HCT116 (cell line): ENCODE results near the gene ACTL7A. TPM values are rescaled to one million over a fixed set of nuclear protein-coding genes. Genes with fewer than 3 reads are reported as not detected.

ENCODE experiments used
- ATAC-seq: fragments of 200-7000 bp; cut with Tn5 transposase; 2 replicates; pipeline ENCODE4 v1.9.1; 2020; ENCODE audit warnings: mild to moderate bottlenecking, moderate library complexity
- BruUV-seq: library from RNA; stranded (reverse); fragments of 400-500 nt; replicated peaks from 2 replicates; lab custom pipeline; 2021; lab: Mats Ljungman, UMichigan
- CTCF ChIA-PET: fragments of 300-600 bp; sonication (Branson Sonifier 250); formaldehyde crosslinking; loops from one replicate; lab custom pipeline; 2021; ENCODE audit warnings: antibody characterized with exemption; lab: Charles Lee
- POLR2A ChIA-PET: fragments of 300-600, 350-600 bp; sonication (Branson Sonifier 250); formaldehyde crosslinking; loops from one replicate; lab custom pipeline; 2021; ENCODE audit warnings: antibody characterized with exemption; lab: Charles Lee
- RAD21 ChIA-PET, 2 experiments: fragments of 300-600 bp; sonication (Branson Sonifier 250); formaldehyde crosslinking; loops; one replicate each; lab custom pipeline; 2023; ENCODE audit warnings: low total read pairs in 2 of 2; ENCODE audit not compliant: uncharacterized antibody in 2 of 2, unreplicated experiment in 2 of 2, low non-redundant PET in 1 of 2; lab: Charles Lee
- DNase-seq: peaks from one replicate; pipeline ENCODE4 v3.0.0-alpha.2; 2010; ENCODE audit warnings: low read depth, low spot score
- H2AFZ ChIP-seq: fragments of 200-600 bp; shearing (Covaris generic), sonication (generic); 2 replicates; pipeline ENCODE4 v1.6.1; 2017; ENCODE audit warnings: low read depth, mixed run types, mixed read lengths, antibody characterized with exemption, low read length; ENCODE audit not compliant: poor library complexity, severe bottlenecking
- H3K27ac ChIP-seq: 2 replicates; pipeline ENCODE4 v1.5.1; 2012; ENCODE audit warnings: low read depth, low read length
- H3K27me3 ChIP-seq: fragments of 200-600 bp; sonication (generic); 2 replicates; pipeline ENCODE4 v1.6.1; 2016; ENCODE audit warnings: mixed run types, low read length, mixed read lengths; ENCODE audit not compliant: insufficient read depth
- H3K36me3 ChIP-seq, 2 experiments: fragments of 200-500 bp in 1 of 2; fragments of 200-600 bp in 1 of 2; sonication (Bioruptor generic) in 1 of 2; sonication (generic) in 1 of 2; 2 replicates each; pipeline versions ENCODE4 v1.5.1 to v1.6.1; 2014 to 2016; ENCODE audit warnings: low read length in 2 of 2, inconsistent platforms in 1 of 2, mixed read lengths in 1 of 2, mixed run types in 1 of 2; ENCODE audit not compliant: insufficient read depth in 2 of 2, control insufficient read depth in 1 of 2
- H3K4me1 ChIP-seq, 2 experiments: fragments of 200-600 bp in 1 of 2; sonication (generic) in 1 of 2; 2 replicates each; pipeline versions ENCODE4 v1.5.1 to v1.6.1; 2012 to 2017; ENCODE audit warnings: low read length in 2 of 2, inconsistent platforms in 1 of 2, mild to moderate bottlenecking in 1 of 2, mixed read lengths in 1 of 2, mixed run types in 1 of 2, moderate library complexity in 1 of 2; ENCODE audit not compliant: insufficient read depth in 2 of 2, control insufficient read depth in 1 of 2
- H3K4me2 ChIP-seq: fragments of 200-600 bp; sonication (generic); 2 replicates; pipeline ENCODE4 v1.6.1; 2017; ENCODE audit warnings: mixed run types, low read length, mixed read lengths
- H3K4me3 ChIP-seq, 2 experiments: fragments of 200-600 bp in 1 of 2; sonication (generic) in 1 of 2; replicated peaks in 1 of 2; 2 replicates each; pipeline ENCODE4 v1.5.1; 2011 to 2016; ENCODE audit warnings: low read length in 2 of 2, control low read depth in 1 of 2, low read depth in 1 of 2, mild to moderate bottlenecking in 1 of 2, mixed read lengths in 1 of 2, mixed run types in 1 of 2
- H3K79me2 ChIP-seq: fragments of 200-600 bp; sonication (generic); 2 replicates; pipeline ENCODE4 v1.6.1; 2017; ENCODE audit warnings: mild to moderate bottlenecking, mixed run types, low read length, moderate library complexity, mixed read lengths; ENCODE audit not compliant: insufficient read depth
- H3K9ac ChIP-seq: fragments of 200-600 bp; sonication (generic); 2 replicates; pipeline ENCODE4 v1.6.1; 2016; ENCODE audit warnings: low read length, mixed read lengths
- H3K9me2 ChIP-seq: fragments of 200-600 bp; sonication (generic), shearing (Covaris generic); 2 replicates; pipeline ENCODE4 v1.6.1; 2017; ENCODE audit warnings: mixed run types, mild to moderate bottlenecking, moderate library complexity; ENCODE audit not compliant: insufficient read depth
- H3K9me3 ChIP-seq, 2 experiments: fragments of 200-500 bp in 1 of 2; fragments of 200-600 bp in 1 of 2; sonication (Bioruptor generic) in 1 of 2; sonication (generic) in 1 of 2; 2 replicates each; pipeline ENCODE4 v1.6.1; 2014 to 2017; ENCODE audit warnings: low read length in 2 of 2, mixed read lengths in 2 of 2, inconsistent platforms in 1 of 2, low read depth in 1 of 2, mild to moderate bottlenecking in 1 of 2, mixed run types in 1 of 2, moderate library complexity in 1 of 2; ENCODE audit not compliant: control insufficient read depth in 1 of 2, insufficient read depth in 1 of 2
- H4K20me1 ChIP-seq: fragments of 200-600 bp; sonication (generic), shearing (Covaris generic); 2 replicates; pipeline ENCODE4 v1.6.1; 2017; ENCODE audit warnings: mixed run types, mild to moderate bottlenecking, moderate library complexity; ENCODE audit not compliant: insufficient read depth
- ATF3 ChIP-seq: IDR thresholded peaks from 2 replicates; pipeline ENCODE4 v1.6.1; 2012
- CBX3 ChIP-seq: IDR thresholded peaks from 2 replicates; pipeline ENCODE4 v1.6.1; 2012; ENCODE audit warnings: low read depth
- CEBPB ChIP-seq: IDR thresholded peaks from 2 replicates; pipeline ENCODE4 v1.6.1; 2012; ENCODE audit warnings: low read depth
- CTCF ChIP-seq, 3 experiments: fragments of 200-600 bp in 1 of 3; sonication (generic) in 1 of 3; IDR thresholded peaks in 2 of 3; conservative IDR thresholded peaks in 1 of 3; 2 replicates each; pipeline ENCODE4 v1.5.1; 2012 to 2017; ENCODE audit warnings: low read depth in 2 of 3, low read length in 2 of 3, antibody characterized with exemption in 1 of 3, borderline replicate concordance in 1 of 3, control low read depth in 1 of 3, mild to moderate bottlenecking in 1 of 3, mixed read lengths in 1 of 3, mixed run types in 1 of 3, moderate library complexity in 1 of 3; ENCODE audit not compliant: insufficient read depth in 1 of 3
- EGR1 ChIP-seq: IDR thresholded peaks from 2 replicates; pipeline ENCODE4 v1.6.1; 2012; ENCODE audit warnings: low read depth
- ELF1 ChIP-seq: IDR thresholded peaks from 2 replicates; pipeline ENCODE4 v1.6.1; 2012; ENCODE audit warnings: low read depth, borderline replicate concordance
- EZH2 ChIP-seq: fragments of 200-600 bp; sonication (generic); IDR thresholded peaks from 2 replicates; pipeline ENCODE4 v1.6.1; 2017; ENCODE audit warnings: antibody characterized with exemption, mixed run types
- EZH2phosphoT487 ChIP-seq: fragments of 200-600 bp; IDR thresholded peaks from 2 replicates; pipeline ENCODE4 v1.6.1; 2018; ENCODE audit warnings: antibody characterized with exemption, borderline replicate concordance
- FOSL1 ChIP-seq: IDR thresholded peaks from 2 replicates; pipeline ENCODE4 v1.6.1; 2012; ENCODE audit warnings: low read depth
- JUND ChIP-seq: IDR thresholded peaks from 2 replicates; pipeline ENCODE4 v1.6.1; 2012
- POLR2A ChIP-seq: IDR thresholded peaks from 2 replicates; pipeline ENCODE4 v1.7.0; 2011; ENCODE audit warnings: borderline replicate concordance; ENCODE audit not compliant: insufficient read depth, insufficient read length; ENCODE audit errors: extremely low read depth
- POLR2AphosphoS5 ChIP-seq: IDR thresholded peaks from 2 replicates; pipeline ENCODE4 v1.6.1; 2011; ENCODE audit warnings: mild to moderate bottlenecking, low read depth, low read length, moderate library complexity
- RAD21 ChIP-seq: IDR thresholded peaks from 2 replicates; pipeline ENCODE4 v1.6.1; 2012; ENCODE audit warnings: low read depth, mild to moderate bottlenecking
- SIN3A ChIP-seq: IDR thresholded peaks from 2 replicates; pipeline ENCODE4 v1.6.1; 2012; ENCODE audit warnings: low read depth
- SP1 ChIP-seq: IDR thresholded peaks from 2 replicates; pipeline ENCODE4 v1.6.1; 2012; ENCODE audit warnings: low read depth
- SRF ChIP-seq: IDR thresholded peaks from 2 replicates; pipeline ENCODE4 v1.6.1; 2012; ENCODE audit warnings: low read depth
- TCF7L2 ChIP-seq: IDR thresholded peaks from 2 replicates; pipeline ENCODE4 v1.7.0; 2011; ENCODE audit warnings: borderline replicate concordance, inconsistent platforms; ENCODE audit not compliant: insufficient read depth, insufficient read length; ENCODE audit errors: extremely low read depth
- ZBTB33 ChIP-seq: IDR thresholded peaks from 2 replicates; pipeline ENCODE4 v1.6.1; 2011; ENCODE audit warnings: mild to moderate bottlenecking, low read length, moderate library complexity; ENCODE audit not compliant: insufficient replicate concordance; ENCODE audit errors: extremely low read depth
- ZFX ChIP-seq: fragments of 450-650 bp; IDR thresholded peaks from 2 replicates; pipeline ENCODE4 v1.6.1; 2017
- ZNF274 ChIP-seq: fragments of 200-500 bp; sonication (Bioruptor generic); IDR thresholded peaks from 2 replicates; pipeline ENCODE4 v1.6.1; 2014; ENCODE audit warnings: mild to moderate bottlenecking, low read depth, low read length, inconsistent platforms
- intact Hi-C: fragments of 100-400 bp; cut with micrococcal nuclease; formaldehyde crosslinking; loops from 2 replicates; pipeline ENCODE4 v1.10.0; 2022
- total RNA-seq: library from RNA; stranded (reverse); gene quantifications from one replicate; pipeline ENCODE4 v1.2.1, GENCODE V29; 2021; ENCODE audit not compliant: unreplicated experiment

ACTL7A gene
- total RNA-seq, 1 experiment from 2014 or later, result not detected

GRCh38 chr9:108832179-108832500 lies 29.9 kb upstream of the ACTL7A start:
- Histone ChIP-seq H3K9ac (no peak overlapping the region), H3K79me2 (no peaks in the 10 kb centered on the region), H3K27ac (no peak overlapping the region), H2AFZ (no peak overlapping the region), H4K20me1 (no peaks in the 10 kb centered on the region), H3K27me3 (no peaks in the 10 kb centered on the region), H3K36me3 (no peaks in the 10 kb centered on the region), H3K4me3 (no peak overlapping the region), H3K4me1 (peaks cover 0 to 6% of the 10 kb centered on the region in 2 experiments; a peak in 1 of 4 replicates), H3K9me2 (no peaks in the 10 kb centered on the region), H3K9me3 (no peaks in the 10 kb centered on the region), H3K4me2 (no peak overlapping the region)
- no peak for DNase-seq
- TF ChIP-seq CTCF (IDR thresholded peaks at IDR 0.05 in 2 of 3, conservative IDR thresholded peaks at IDR 0.05 in 1 of 3; ENCODE audit: borderline replicate concordance in 1 of 3, insufficient read depth in 1 of 3, low read depth in 2 of 3, low read length in 2 of 3) (no peak), POLR2A (no peak), SP1 (no peak), TCF7L2 (no peak), EGR1 (no peak), ZBTB33 (no peak), FOSL1 (no peak), EZH2phosphoT487 (no peak), POLR2AphosphoS5 (no peak), ELF1 (no peak), ZFX (no peak), SIN3A (no peak), SRF (no peak), ATF3 (no peak), EZH2 (no peak), ZNF274 (no peak), CBX3 (no peak), CEBPB (no peak), JUND (no peak), RAD21 (no peak)
- ChIA-PET CTCF (no interaction called here), RAD21 (no interaction called here), POLR2A (no interaction called here)
- BruUV-seq, result no TSS peak
- intact Hi-C loops, result no loop called here
- no peak for ATAC-seq
